ENCODE measurements around the gene CENPX. TPM values are rescaled to one million over a fixed set of nuclear protein-coding genes. Genes with fewer than 3 reads are reported as not detected.

CENPX gene
- total RNA-seq, 1 donor from 2014 or later = 59.9 TPM

GRCh38 chr17:82013341-82013740, 9.3 kb downstream of the CENPX start:
- no peak overlapping the region for H3K4me3 Mint-ChIP-seq (ENCODE audit: unreplicated experiment)
- H3K27me3 Mint-ChIP-seq (ENCODE audit: unreplicated experiment) = no peaks in the 10 kb centered on the region
- H3K9me3 Mint-ChIP-seq (ENCODE audit: unreplicated experiment) = no peaks in the 10 kb centered on the region
- TF ChIP-seq CTCF (IDR thresholded peaks at IDR 0.05; ENCODE audit: partially characterized antibody, unreplicated experiment) = no peak
- no peaks in the 10 kb centered on the region for H3K36me3 Mint-ChIP-seq (ENCODE audit: unreplicated experiment)
- H3K4me1 Mint-ChIP-seq (ENCODE audit: low read depth, unreplicated experiment) = no peaks in the 10 kb centered on the region
- H3K27ac Mint-ChIP-seq (ENCODE audit: unreplicated experiment) = no peak overlapping the region
- no peak for DNase-seq

DNA sequence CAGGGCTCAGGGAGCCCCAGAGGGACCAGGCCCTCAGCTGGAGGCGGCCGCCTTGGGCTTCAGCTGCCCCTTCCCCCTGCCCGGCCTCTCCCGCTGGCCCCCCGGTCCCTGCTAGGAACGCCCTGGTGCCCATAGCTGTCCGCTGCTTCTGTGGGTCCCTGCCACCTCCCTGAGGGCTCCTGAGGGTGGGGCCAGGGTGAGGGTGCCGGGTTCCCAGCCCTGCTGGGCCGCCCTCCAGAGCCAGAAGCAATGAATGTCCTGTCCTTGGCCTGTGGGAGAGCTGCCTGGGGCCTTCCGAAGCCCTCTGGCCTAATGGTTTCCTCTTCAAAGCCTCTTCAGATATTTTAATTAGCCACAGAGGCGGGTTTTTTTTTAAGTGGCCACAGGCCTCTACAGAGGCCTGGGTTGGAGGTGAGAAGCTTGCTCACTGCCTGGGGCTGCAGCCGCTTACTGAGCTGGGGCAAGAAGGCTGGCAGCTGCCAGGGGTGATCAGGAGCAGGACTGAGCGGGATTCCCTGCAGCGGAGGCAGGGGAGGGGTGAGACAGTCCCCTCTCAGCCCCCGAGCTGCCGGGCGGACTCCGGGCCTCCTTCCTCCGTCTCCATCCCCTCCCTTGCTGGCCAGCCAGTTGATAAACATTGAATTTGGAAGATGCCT, 9.9 kb downstream of the CENPX start:
- Mint-ChIP-seq H3K36me3 (ENCODE audit: unreplicated experiment) (no peaks in the 10 kb centered on the region), H3K27me3 (ENCODE audit: unreplicated experiment) (no peaks in the 10 kb centered on the region), H3K27ac (ENCODE audit: unreplicated experiment) (no peak overlapping the region), H3K9me3 (ENCODE audit: unreplicated experiment) (no peaks in the 10 kb centered on the region), H3K4me3 (ENCODE audit: unreplicated experiment) (no peak overlapping the region), H3K4me1 (ENCODE audit: low read depth, unreplicated experiment) (no peaks in the 10 kb centered on the region)
- DNase-seq = no peak
- TF ChIP-seq CTCF (IDR thresholded peaks at IDR 0.05; ENCODE audit: partially characterized antibody, unreplicated experiment) = no peak

- no peak for DNase-seq
- TF ChIP-seq CTCF (IDR thresholded peaks at IDR 0.05; ENCODE audit: partially characterized antibody, unreplicated experiment) = no peak
- Mint-ChIP-seq H3K36me3 (ENCODE audit: unreplicated experiment) (no peaks in the 10 kb centered on the region), H3K27me3 (ENCODE audit: unreplicated experiment) (no peaks in the 10 kb centered on the region), H3K9me3 (ENCODE audit: unreplicated experiment) (no peaks in the 10 kb centered on the region), H3K4me3 (ENCODE audit: unreplicated experiment) (no peak overlapping the region), H3K4me1 (ENCODE audit: low read depth, unreplicated experiment) (no peaks in the 10 kb centered on the region), H3K27ac (ENCODE audit: unreplicated experiment) (no peak overlapping the region)
These were observed 10.4 kb downstream of the CENPX start for GRCh38 chr17:82012261-82012639.

DNA sequence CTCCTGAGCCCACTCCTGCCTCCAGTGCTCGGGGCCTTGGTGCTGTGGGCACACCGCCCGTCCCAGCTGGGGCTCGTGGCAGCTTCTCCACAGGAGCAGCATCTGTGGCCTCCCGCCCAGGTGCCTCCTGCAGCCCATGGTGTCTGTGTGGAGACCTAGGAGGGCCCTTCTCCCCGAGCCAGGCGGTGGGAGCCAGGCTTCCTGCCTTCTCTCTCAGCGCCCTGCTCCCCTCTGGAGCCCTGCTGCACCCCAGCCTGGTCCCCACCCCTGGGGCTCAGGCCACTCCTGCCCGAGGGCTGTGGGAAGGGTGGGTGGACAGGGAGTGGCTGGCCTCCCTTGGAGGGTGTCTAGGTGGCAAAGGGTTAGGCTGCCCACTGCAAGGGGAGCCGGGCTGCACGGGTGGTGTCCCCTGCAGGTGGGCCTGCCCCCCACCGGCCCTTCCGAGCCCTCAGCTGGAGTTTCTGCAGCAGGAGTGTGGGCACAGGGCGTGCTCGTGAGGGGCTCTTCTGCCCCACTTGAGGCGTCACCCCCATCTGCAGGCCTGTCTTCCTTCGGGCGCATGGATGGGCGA, 11.0 kb downstream of the CENPX start:
- no peaks in the 10 kb centered on the region for H3K4me1 Mint-ChIP-seq (ENCODE audit: low read depth, unreplicated experiment)
- TF ChIP-seq CTCF (IDR thresholded peaks at IDR 0.05; ENCODE audit: partially characterized antibody, unreplicated experiment) = no peak
- H3K4me3 Mint-ChIP-seq (ENCODE audit: unreplicated experiment) = no peak overlapping the region
- H3K9me3 Mint-ChIP-seq (ENCODE audit: unreplicated experiment) = no peaks in the 10 kb centered on the region
- DNase-seq = no peak
- no peak overlapping the region for H3K27ac Mint-ChIP-seq (ENCODE audit: unreplicated experiment)
- no peaks in the 10 kb centered on the region for H3K27me3 Mint-ChIP-seq (ENCODE audit: unreplicated experiment)
- H3K36me3 Mint-ChIP-seq (ENCODE audit: unreplicated experiment) = no peaks in the 10 kb centered on the region

All from glutamatergic neuron (in vitro differentiated cells).